Osteoblast (primary cell): Measurements from ENCODE around the gene SMOC1. TPM values are rescaled to one million over a fixed set of nuclear protein-coding genes. Genes with fewer than 3 reads are reported as not detected.

Source experiments
- DNase-seq: peaks from one replicate; pipeline ENCODE4 v3.0.0; 2011; ENCODE audit warnings: low spot score, mixed read lengths; ENCODE audit not compliant: insufficient read length; ENCODE audit errors: missing footprints
- H2AFZ ChIP-seq: 2 replicates; pipeline ENCODE4 v1.6.0; 2011; ENCODE audit warnings: mild to moderate bottlenecking, low read length
- H3K27ac ChIP-seq: 2 replicates; pipeline ENCODE4 v1.5.1; 2011; ENCODE audit warnings: mild to moderate bottlenecking, low read depth, low read length, moderate library complexity
- H3K27me3 ChIP-seq: 2 replicates; pipeline ENCODE4 v1.6.0; 2012; ENCODE audit warnings: mild to moderate bottlenecking, control low read depth, inconsistent platforms, low read length, moderate library complexity; ENCODE audit not compliant: insufficient read depth
- H3K36me3 ChIP-seq: 2 replicates; pipeline ENCODE4 v1.5.1; 2011; ENCODE audit warnings: mild to moderate bottlenecking, low read length, control low read depth, moderate library complexity; ENCODE audit not compliant: insufficient read depth
- H3K4me1 ChIP-seq: 2 replicates; pipeline ENCODE4 v1.5.1; 2011; ENCODE audit warnings: mild to moderate bottlenecking, low read length, control low read depth, moderate library complexity; ENCODE audit not compliant: insufficient read depth
- H3K4me2 ChIP-seq: 2 replicates; pipeline ENCODE4 v1.6.0; 2011; ENCODE audit warnings: mild to moderate bottlenecking, low read length; ENCODE audit not compliant: insufficient read depth
- H3K4me3 ChIP-seq: fragments of 200-600 bp; sonication (generic); 3 replicates; pipeline ENCODE4 v1.5.1; 2012; ENCODE audit warnings: mild to moderate bottlenecking, low read length, inconsistent platforms; ENCODE audit not compliant: insufficient read depth
- H3K79me2 ChIP-seq: 2 replicates; pipeline ENCODE4 v1.6.0; 2012; ENCODE audit warnings: mild to moderate bottlenecking, low read length, control low read depth, inconsistent platforms; ENCODE audit not compliant: insufficient read depth
- H3K9me3 ChIP-seq: 2 replicates; pipeline ENCODE4 v1.5.1; 2011; ENCODE audit warnings: low read depth, low read length, control low read depth
- H4K20me1 ChIP-seq: 2 replicates; pipeline ENCODE4 v1.6.0; 2012; ENCODE audit warnings: mild to moderate bottlenecking, low read length, control low read depth; ENCODE audit not compliant: insufficient read depth
- CTCF ChIP-seq: IDR thresholded peaks from 2 replicates; pipeline ENCODE4 v1.5.1; 2011; ENCODE audit warnings: mild to moderate bottlenecking, low read depth, low read length, moderate library complexity; ENCODE audit errors: extremely low read depth
- total RNA-seq: library from RNA; depleted of rRNA; stranded (reverse); fragments of >200 nt; gene quantifications from 2 replicates; pipeline ENCODE4 v1.2.3, GENCODE V29; 2012

SMOC1 gene
- total RNA-seq, 1 donor = 25.7 TPM

GRCh38 chr14:69878251-69878650 is 965 bp upstream of the SMOC1 start:
- no peak for TF ChIP-seq CTCF
- Histone ChIP-seq H4K20me1 (no peaks in the 10 kb centered on the region), H3K4me3 (no peak overlapping the region), H3K27ac (no peak overlapping the region), H3K36me3 (no peaks in the 10 kb centered on the region), H2AFZ (no peak overlapping the region), H3K9me3 (no peaks in the 10 kb centered on the region), H3K4me1 (peaks cover 10% of the 10 kb centered on the region), H3K79me2 (no peaks in the 10 kb centered on the region), H3K4me2 (no peak overlapping the region), H3K27me3 (peaks cover 6% of the 10 kb centered on the region)
- no peak for DNase-seq

DNA sequence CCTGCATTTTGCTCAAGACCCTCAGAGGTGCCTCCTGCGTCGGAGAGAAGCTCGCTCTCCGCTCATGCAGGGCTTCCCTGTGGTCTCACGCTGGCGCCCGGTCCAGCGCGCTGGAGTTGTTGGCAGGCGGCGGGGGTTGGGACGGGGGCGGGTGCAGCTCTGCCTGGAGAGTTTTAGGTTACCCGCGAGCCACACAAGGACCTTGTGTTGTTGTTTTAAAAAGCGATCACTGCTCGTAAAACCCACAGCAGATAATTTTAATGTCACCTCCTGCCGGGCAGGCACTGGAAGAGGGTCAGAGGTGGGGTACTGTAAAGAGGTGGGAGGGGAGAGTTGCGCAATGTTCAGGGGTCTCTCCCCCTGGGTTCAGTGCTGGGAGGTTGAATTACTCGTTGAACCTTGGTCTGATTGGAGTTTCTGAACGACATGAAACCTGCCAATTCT is 850 bp downstream of the SMOC1 start:
- Histone ChIP-seq H3K4me2 (peak overlapping the region; percentile 86), H3K9me3 (no peaks in the 10 kb centered on the region), H3K4me3 (peak overlapping the region; percentile 78), H3K27ac (no peak overlapping the region), H3K27me3 (peaks cover 6% of the 10 kb centered on the region), H3K4me1 (peaks cover 8% of the 10 kb centered on the region), H3K79me2 (no peaks in the 10 kb centered on the region), H2AFZ (peak overlapping the region; percentile 58), H4K20me1 (no peaks in the 10 kb centered on the region), H3K36me3 (no peaks in the 10 kb centered on the region)
- no peak for DNase-seq
- TF ChIP-seq CTCF = no peak

DNA sequence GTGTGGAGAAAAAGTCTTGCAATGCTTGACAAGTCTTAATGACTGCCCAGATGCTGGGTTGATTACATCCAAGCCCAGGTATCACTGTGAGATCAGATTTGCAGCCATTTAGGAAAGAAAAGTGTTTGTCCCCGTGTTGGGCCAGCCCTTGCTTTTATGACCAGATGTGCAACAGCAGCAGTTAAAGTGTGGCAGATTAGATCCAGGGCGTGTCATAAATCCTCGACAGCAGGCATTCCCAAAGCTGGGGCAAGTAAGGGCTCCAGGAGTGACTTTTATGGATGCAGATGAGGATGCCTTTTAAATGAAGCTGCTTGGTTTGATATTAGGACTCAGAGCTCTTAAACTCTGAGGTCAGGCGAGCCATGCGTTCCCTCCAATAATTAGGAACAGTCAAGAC is 1.7 kb downstream of the SMOC1 start:
- no peak for TF ChIP-seq CTCF
- Histone ChIP-seq H3K4me1 (peaks cover 8% of the 10 kb centered on the region), H3K27ac (no peak overlapping the region), H4K20me1 (no peaks in the 10 kb centered on the region), H3K4me2 (peak overlapping the region; percentile 86), H3K79me2 (no peaks in the 10 kb centered on the region), H2AFZ (no peak overlapping the region), H3K27me3 (peaks cover 6% of the 10 kb centered on the region), H3K9me3 (no peaks in the 10 kb centered on the region), H3K4me3 (no peak overlapping the region), H3K36me3 (no peaks in the 10 kb centered on the region)
- DNase-seq = no peak

DNA sequence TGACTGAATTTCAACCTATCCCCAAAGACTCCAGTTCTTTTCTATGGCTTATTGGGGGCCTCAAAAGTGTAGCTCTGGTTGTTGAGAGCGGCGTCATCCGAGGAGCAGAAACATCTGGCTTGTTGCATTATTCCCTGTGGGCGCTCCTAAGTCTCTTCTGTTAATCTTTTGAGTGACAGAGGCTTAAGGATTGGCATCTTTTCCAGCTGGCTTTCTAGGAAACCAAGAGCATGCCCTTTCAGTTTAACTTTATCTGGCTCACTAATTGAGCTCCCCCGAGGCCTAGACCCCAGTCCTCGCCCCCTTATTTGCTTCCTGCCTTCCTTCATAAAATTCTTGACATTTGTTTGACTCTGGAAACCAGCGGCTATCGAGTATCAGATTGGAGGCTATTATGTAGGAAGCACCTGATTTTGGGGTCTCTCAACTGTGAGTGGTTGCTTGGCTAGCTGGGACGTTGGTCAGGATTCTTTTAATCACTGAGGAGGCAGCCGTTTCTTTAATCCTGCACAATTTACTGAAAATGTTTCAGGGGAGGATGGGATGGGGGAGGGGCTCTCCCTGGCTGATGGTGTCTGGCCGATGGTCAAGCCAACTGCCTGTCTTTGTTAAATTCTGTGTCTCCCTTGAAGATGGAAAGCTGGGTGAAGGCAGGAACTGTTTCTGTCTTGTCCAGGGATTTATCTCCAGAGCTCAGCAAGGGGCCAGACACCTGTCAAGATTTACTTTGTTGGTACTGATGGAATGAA is 3.1 kb downstream of the SMOC1 start:
- H3K4me2 ChIP-seq = no peak overlapping the region

More for the DNA sequence above, 3.1 kb downstream of the SMOC1 start:
- Histone ChIP-seq H3K4me3 (no peak overlapping the region), H3K79me2 (no peaks in the 10 kb centered on the region), H3K9me3 (no peaks in the 10 kb centered on the region), H3K4me1 (peaks cover 9% of the 10 kb centered on the region), H4K20me1 (no peaks in the 10 kb centered on the region), H2AFZ (no peak overlapping the region), H3K36me3 (no peaks in the 10 kb centered on the region), H3K27me3 (peaks cover 6% of the 10 kb centered on the region), H3K27ac (no peak overlapping the region)
- no peak for DNase-seq
- no peak for TF ChIP-seq CTCF
